ENCODE measurements around the gene ANKRD35. TPM values are rescaled to one million over a fixed set of nuclear protein-coding genes. Genes with fewer than 3 reads are reported as not detected.
"Not testable (repeated sequence)": the region's sequence is repeated elsewhere in the genome, so short reads cannot be mapped to it uniquely, and the experiment has no call there.

Gene ANKRD35
- total RNA-seq, 1 donor from 2014 or later: 0.17 TPM

DNA sequence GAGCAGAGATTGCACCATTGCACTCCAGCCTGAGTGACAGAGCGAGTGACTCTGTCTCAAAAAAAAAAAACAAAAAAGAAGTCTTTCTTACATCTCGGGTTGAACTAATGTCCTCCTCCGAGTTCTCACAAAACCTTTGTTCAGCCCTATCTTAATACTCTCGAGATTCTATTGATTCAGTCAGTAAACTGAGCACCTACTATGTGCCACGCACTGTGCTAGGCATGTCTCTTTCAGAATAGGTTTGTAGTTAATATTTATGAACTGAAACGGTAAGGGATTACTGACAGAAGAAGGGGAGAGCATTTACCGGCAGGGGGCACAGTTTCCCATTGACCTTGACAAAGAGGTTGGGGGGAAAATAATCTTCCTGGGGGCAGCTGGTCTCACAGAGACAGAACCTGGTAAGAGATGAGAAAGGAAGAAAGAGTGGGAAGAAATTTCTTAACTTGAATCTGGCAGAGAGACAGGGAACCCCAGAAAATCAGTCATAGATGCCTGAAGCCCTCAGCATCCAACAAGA is 30.2 kb downstream of the ANKRD35 start:
- peak; percentile 32 for DNase-seq

DNA sequence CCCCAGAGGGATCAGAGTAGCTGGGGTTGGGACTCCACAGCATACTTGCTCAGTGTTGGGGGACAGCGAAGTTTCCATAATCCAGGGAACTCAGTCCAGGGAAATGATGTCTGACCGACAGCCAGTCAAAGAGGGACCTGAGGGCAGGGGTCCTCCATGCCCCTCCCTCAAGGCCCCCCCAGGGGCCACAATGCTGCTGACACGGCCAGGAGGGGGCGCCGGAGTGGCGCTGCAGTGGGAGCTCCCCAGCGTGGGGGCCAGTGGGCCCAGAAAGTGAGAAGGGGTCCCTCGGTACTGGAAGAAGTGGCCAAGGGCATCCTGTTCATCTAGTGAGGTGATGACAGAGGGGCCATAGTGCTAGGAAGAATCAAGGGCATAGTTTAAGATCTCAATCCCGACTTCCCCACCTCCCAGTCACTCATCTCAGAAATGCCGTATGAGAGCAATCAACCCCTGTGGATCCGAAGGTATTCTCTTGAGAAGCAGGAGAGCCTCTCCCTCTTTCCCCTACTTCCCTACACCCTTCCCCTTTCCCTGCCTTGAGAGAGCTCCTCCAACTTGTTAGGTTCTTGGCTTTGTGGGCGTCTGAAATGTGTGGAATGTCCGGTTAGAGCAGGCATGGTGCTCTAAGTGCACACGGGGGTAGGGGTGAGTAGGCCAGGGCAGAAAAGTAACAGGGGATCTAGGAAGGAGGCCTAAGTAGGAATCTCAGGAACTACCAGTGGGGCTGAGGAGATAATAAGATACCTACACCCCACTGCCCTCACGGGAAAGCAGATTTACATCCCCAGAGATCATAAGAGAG is 36.1 kb downstream of the ANKRD35 start:
- DNase-seq: peak; percentile 61

DNA sequence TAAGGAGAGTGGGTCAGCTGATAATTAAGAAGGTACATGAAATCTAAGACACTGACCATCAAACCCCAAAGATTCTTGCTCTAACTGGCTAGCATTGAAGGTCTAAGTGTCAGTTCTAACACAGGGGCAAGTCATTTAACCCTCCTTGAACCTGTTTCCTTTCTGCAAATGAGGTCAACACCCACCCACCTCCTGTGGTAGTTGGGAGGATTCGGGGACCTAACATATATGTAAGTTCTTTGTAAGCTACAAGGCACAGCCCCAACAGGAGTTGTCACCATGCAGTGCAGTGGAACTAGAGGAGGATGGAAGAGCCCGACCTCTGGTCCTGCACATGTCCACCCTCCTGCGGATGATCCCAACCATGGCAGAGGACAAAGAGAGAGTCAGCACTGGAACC is 37.8 kb downstream of the ANKRD35 start:
- no peak for DNase-seq

DNA sequence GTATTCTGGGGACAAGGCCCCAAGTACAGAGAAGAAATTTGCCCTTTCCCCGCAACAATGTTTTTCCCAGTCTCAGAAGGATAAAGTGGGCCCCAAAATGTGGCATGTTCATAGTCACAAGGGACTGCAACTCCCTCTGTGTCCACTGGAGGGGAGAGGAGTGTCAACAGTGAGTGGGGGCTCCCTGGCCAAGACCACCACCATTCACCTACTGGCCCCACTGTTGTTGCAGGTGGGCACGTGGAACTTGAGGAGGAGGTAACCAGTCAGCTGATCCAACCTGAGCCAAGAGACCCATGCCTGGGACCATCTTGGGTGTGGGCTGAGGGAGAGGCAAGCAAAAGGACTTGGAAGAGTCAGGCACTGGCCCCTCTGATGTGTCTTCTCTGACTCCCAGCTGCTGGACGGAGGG is 39.5 kb downstream of the ANKRD35 start:
- DNase-seq: peak; percentile 63

DNA sequence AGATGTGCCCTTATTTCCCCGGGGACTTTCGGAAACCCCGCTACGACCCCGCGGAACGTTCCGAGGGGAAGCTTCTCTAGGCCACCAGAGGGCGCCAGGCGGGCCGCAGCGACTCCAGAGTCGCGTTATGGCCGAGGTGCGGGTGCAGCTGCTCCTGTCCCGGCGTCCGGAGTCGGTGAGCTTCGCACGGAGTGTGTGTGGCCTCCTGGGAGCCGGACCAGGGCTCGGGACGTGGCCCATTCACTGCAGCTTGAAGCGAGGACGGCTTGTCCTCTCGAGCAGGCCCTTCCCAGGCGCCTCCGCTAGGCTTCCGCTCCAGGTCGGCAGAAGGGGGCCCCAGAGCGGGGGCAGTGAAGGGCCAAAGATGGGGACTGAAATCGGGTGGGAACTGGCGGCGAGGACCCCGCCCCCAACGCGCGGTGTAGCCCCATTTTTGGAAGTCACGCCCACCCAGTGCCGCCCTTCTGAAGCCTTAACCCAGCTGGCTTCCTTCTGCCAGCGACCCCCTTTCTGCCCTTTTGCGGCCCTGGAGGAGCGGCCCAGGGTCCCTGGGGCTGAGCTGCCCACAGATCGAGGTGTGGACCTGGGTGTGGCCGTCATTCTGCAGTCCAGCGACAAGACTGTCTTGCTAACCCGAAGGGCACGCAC is 40.0 kb downstream of the ANKRD35 start, which contains the start of gene NUDT17:
Gene NUDT17 (plus strand): TSS at position 117 of the 648 bp plus-strand sequence. CDS start 11 bp downstream, at position 128.
- peak; percentile 84 for DNase-seq

DNA sequence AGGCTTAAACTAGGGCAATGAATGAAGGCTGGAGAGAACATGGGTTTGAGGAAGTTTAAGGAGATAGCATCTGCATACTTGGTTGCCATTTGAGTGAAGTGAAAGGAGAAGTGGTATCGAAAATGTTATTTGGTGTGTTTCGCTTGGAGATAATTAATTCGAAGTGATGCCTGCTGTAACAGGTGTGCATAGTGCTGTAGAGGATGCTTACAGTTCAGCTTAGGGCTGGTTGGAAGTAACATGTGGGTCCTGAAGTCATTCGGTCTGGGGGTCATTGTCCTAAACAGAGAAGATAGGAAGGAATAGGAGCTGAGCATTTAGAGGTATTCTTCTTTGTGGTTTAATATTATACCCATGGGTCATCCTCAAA is 40.5 kb downstream of the ANKRD35 start:
- no peak for DNase-seq

DNA sequence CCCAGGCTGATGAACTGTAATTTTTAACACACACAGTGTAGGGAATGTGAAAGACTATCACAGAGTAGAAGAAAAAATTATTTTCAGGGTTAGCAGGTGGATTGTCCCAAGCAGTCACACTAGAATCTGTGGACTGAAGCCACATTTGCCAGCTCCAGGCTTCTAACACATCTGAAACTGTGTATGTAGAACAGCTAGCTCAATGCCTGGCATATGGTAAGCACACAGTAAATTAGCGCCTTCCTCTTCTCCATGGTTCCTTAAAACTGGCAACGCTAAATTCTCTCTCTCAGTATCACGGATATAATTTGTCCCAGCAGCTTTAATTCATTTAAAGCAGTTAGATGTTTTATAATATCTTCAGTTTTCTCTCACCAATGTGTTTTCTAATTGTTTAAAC is 42.6 kb downstream of the ANKRD35 start:
- DNase-seq: no peak

DNA sequence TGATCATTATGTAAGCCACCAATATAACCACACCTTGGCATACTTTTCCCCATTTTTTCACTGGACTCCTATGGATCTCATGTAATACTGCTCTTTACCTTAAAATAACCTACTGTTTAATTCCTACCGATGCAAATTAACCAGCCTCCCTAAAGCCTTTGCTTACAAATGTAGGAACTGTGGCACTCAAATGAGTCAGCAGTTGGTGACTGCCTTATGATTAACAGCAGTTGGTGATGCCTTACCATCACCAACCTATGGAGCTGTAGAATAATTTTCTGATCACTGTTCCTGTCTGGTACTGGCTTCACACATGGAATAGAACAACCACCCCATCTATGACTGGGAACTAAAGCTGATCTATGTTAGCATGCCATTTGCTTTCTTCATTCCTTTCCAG is 48.0 kb downstream of the ANKRD35 start:
- no peak for DNase-seq

DNA sequence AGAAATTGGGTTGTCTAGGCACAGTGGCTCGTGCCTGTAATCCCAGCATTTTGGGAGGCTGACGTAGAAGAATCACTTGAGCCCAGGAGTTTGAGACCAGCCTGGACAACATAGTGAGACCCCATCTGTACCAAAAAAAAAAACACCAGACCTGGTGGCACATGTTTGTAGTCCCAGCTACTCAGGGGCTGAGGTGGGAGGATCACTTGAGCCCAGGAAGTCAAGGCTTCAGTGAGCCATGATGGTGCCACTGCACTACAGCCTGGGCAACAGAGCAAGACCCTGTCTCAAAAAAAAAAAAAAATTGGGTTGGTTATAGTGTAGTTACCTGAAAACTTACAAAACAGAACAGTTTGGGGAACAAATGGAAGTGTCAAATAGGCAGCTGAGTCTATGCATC is 54.9 kb downstream of the ANKRD35 start:
- DNase-seq: not testable (repeated sequence)

DNA sequence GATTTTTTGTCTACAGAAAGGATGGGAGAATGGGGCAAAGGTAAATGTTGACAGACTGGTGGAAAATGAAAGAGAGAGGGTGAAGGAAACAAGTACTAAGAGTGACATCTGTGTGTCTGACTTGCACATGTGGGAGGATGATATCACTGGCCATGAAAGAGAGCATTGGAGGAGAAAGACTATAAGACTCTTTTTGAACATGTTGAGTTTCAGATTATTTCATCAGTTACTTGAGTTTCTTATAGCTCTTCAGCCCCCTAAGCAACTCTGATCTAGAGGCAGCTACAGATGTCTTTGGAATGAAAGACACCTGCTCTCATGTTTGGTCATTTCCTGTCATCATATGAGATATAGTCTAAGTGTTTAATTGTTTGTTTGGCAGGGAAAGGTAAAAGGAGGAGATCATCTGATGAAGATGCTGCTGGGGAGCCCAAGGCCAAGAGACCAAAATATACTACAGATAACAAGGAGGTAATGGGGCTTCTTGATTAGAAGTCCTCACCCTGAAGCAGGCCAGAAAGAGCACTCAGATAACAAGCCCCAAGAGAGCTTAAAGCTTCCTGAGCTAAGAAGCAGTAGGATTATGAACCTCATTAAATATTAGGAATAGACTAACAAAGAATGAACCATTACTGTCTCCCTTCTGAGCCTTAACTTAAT is 57.2 kb downstream of the ANKRD35 start:
- no peak for DNase-seq

DNA sequence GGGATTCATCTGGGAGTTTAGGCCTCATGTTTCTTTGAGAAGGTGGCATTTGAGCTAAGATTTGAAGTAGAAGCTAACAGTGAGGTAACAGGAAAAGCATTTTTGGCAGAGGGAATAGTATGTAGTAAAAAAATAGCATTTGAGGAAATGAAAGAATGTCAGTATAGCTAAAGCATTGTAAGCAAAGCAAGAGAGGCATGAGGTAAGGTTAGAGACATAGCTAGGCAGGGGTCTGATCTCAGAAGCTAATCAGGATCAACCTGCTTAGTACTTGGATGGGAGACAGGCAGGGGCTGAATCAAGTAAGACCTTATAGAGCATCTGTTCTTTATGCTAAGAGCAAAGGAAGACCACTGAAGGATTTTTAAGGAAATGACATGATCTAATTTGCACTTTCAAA is 57.7 kb downstream of the ANKRD35 start:
- DNase-seq: peak; percentile 53

DNA sequence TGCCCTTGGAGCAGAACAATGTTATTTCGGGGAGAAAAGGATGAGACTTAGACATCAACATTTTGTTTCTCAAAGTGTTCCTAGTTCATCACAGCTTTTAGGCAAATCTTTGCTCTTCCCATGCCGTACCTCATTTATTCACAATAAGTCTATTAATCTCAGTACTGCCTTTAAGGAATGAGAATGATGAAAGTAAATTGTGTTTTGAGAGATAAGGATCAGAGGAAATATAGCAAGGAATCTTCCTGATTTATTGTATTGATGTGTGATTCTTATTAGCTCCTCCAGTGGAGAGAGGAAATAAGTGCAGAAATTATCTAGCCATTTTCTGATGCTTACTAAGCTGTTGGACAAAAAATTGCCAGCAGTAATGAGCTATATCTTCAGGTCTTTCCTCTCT is 59.6 kb downstream of the ANKRD35 start:
- peak; percentile 26 for DNase-seq

DNA sequence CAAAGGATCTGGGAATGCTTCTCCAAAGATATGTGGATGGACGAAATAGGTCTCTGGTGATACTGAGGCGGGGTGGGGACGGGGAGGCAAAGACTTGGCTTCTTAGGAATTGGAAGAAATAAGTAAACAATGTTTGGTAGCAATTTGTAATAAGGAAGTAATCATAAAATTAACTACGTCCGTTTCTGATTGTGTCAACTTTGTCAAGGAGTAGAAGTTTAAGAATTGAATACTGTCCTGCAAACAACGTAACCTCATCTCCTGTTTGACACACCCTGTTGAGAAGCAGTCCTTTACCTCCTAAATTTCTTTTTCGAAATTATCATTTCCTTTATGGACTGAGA is 61.2 kb downstream of the ANKRD35 start:
- peak; percentile 17 for DNase-seq

DNA sequence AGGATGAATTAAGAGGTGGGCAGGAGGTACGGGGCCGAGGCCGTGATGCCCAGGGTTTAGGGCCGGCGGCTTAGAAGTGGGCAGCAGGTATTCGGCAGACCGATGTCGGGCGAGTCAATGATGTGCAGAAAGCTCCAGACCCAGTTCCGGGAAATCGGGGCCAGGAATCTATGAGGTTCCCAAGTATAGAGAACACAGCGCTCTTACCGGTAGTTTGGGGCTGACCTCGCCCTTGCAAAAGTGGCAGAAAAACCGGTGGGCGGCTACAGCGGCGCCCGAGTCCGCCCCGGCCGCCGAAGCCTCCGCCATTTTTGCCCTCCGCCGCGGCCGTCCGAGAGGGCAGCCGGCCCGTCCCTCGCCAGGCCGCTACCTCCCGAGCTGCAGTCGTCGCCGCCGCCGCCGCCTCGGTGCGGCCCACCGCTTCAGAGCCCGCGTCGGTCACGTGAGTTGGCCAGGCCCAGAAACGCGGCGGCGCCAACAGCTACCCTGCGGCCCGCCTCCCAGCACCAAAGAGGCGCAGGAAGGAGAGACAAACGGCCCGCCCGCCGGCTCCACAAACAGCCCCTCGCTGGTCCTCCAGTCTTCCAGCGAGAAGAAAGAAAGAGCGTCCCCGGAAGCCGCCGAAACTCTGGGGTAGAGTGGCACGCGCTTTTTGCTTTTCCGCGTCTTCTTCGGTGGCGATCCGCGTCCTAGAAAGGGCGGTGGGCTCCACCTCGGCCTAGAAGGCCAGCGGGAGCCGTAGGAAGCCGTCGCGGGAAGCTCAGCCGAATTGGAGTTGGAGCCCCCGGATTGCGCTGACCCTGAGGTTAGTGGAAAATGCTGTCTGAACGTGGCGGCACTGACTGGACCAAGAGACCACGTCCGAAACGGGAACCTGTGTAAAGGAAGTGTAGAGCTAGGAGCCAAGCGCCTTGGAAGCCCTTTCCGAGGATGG is 61.8 kb downstream of the ANKRD35 start, which contains the start of the genes POLR3C and RNF115:
Gene POLR3C (plus strand): TSS at position 636 of the 934 bp plus-strand sequence. CDS start 1,577 bp downstream, outside the sequence.
Gene RNF115 (minus strand): TSS at position 531 of the 934 bp plus-strand sequence. CDS start 222 bp downstream, at position 309.
- DNase-seq: peak; percentile 92

DNA sequence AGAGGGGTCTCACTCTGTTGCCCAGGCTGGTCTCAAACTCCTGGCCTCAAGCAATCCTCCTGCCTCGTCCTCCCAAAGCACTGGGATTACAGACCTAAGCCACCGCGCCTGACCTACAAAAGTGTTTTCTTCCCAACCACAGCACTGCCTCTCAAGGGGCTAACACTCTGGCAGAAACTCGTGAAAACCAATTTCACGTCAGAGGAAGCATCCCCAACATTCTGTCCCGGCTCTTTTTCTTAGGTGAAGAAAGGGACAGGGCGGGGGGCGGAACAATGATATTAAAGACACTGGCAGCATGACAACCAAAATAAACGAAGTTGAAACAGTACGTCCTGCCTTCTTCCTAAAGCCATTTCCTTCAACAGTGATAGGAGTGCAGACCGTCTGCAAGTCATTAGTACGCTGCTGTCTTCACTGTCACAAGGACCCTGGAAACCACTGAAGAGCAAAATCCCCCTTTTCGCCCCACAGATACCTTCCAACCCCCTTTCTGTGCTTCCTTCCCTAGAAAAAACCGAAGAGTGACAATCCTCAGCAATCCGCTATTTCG is 62.8 kb downstream of the ANKRD35 start:
- not testable (repeated sequence) for DNase-seq

DNA sequence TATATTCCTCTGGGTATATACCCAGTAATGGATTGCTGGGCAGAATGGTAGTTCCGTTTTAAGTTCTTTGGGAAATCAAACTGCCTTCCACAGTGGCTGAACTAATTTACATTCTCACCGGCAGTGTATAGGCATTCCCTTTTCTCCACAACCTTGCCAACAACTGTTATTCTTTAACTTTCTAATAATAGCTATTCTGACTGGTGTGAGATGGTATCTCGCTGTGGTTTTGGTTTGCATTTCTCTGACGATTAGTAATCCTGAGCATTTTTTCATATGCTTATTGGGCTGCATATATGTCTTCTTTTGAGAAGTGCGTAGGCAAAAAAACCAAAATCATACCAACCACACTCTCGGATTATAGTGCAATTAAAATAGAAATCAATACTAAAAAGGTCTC is 67.6 kb downstream of the ANKRD35 start:
- DNase-seq: not testable (repeated sequence)

Other genes starting within 250 kb of the ANKRD35 start
- 0.33 and 0.34 TPM in 2 replicates for gene PDZK1, start 178.5 kb downstream of the ANKRD35 start, total RNA-seq
- not detected in 2 replicates for gene CD160, start 166.4 kb downstream of the ANKRD35 start, total RNA-seq
- gene RNF115, start 61.8 kb downstream of the ANKRD35 start, total RNA-seq: 13.9 and 15.3 TPM in 2 replicates
- 27.5 and 29.3 TPM in 2 replicates for gene POLR3C, start 61.7 kb downstream of the ANKRD35 start, total RNA-seq
- gene NUDT17, start 40.2 kb downstream of the ANKRD35 start, total RNA-seq: 2.4 TPM in 2 replicates
- gene PIAS3, start 26.8 kb downstream of the ANKRD35 start, total RNA-seq: 6.1 and 10.7 TPM in 2 replicates
- 3.9 and 4.6 TPM in 2 replicates for gene ITGA10, start 24.2 kb upstream of the ANKRD35 start, total RNA-seq
- 34.0 and 41.4 TPM in 2 replicates for gene PEX11B, start 32.9 kb upstream of the ANKRD35 start, total RNA-seq
- 187 and 192 TPM in 2 replicates for gene RBM8A, start 41.6 kb upstream of the ANKRD35 start, total RNA-seq
- 21.1 and 29.7 TPM in 2 replicates for gene LIX1L, start 72.2 kb upstream of the ANKRD35 start, total RNA-seq
- gene ANKRD34A, start 78.7 kb upstream of the ANKRD35 start, total RNA-seq: under 0.01 TPM in 2 replicates
- 17.1 and 17.2 TPM in 2 replicates for gene POLR3GL, start 78.8 kb upstream of the ANKRD35 start, total RNA-seq
- 108 and 151 TPM in 2 replicates for gene TXNIP, start 110.7 kb upstream of the ANKRD35 start, total RNA-seq
- gene HJV, start 135.9 kb upstream of the ANKRD35 start, total RNA-seq: not detected in 2 replicates